OCI-LY1 (cell line): ENCODE measurements around the gene RHOD.
A peak's percentile ranks its signal among the peaks of the same experiment; 100 is the strongest.

Experiments
- H2AFZ ChIP-seq: fragments of 200-600 bp; sonication (generic), shearing (Covaris generic); 2 replicates; pipeline ENCODE4 v1.6.0; 2014; ENCODE audit warnings: antibody characterized with exemption, mild to moderate bottlenecking, low read length
- H3F3A ChIP-seq: fragments of 200-600 bp; sonication (generic), shearing (Covaris generic); 2 replicates; pipeline ENCODE4 v1.6.0; 2014; ENCODE audit warnings: mild to moderate bottlenecking, antibody characterized with exemption, low read length, moderate library complexity; ENCODE audit not compliant: insufficient read depth
- H3K27ac ChIP-seq: fragments of 200-600 bp; sonication (generic); 2 replicates; pipeline ENCODE4 v1.5.1; 2014; ENCODE audit warnings: low read length, mixed run types, mild to moderate bottlenecking, low read depth; ENCODE audit not compliant: poor library complexity, severe bottlenecking
- H3K27me3 ChIP-seq: fragments of 200-600 bp; sonication (generic); 2 replicates; pipeline ENCODE4 v1.6.0; 2014; ENCODE audit warnings: antibody characterized with exemption, mild to moderate bottlenecking, low read length, moderate library complexity; ENCODE audit not compliant: insufficient read depth
- H3K36me3 ChIP-seq: fragments of 200-600 bp; sonication (generic); 2 replicates; pipeline ENCODE4 v1.6.1; 2014; ENCODE audit warnings: mild to moderate bottlenecking, antibody characterized with exemption, low read length, moderate library complexity, mixed read lengths; ENCODE audit not compliant: insufficient read depth
- H3K4me1 ChIP-seq: fragments of 200-600 bp; sonication (generic); 2 replicates; pipeline ENCODE4 v1.5.1; 2014; ENCODE audit warnings: mild to moderate bottlenecking, low read length, moderate library complexity; ENCODE audit not compliant: insufficient read depth, severe bottlenecking
- H3K4me2 ChIP-seq: fragments of 200-600 bp; sonication (generic), shearing (Covaris generic); 2 replicates; pipeline ENCODE4 v1.6.1; 2014; ENCODE audit warnings: low read length
- H3K4me3 ChIP-seq: fragments of 200-600 bp; sonication (generic); 2 replicates; pipeline ENCODE4 v1.5.1; 2014; ENCODE audit warnings: low read length, low read depth, mild to moderate bottlenecking, mixed read lengths; ENCODE audit not compliant: poor library complexity, severe bottlenecking
- H3K79me2 ChIP-seq: fragments of 200-600 bp; shearing (Covaris generic); 2 replicates; pipeline ENCODE4 v1.6.1; 2016; ENCODE audit warnings: mixed run types, low read length, mixed read lengths; ENCODE audit not compliant: insufficient read depth
- H3K9ac ChIP-seq: fragments of 200-600 bp; sonication (generic), shearing (Covaris generic); 2 replicates; pipeline ENCODE4 v1.6.1; 2014; ENCODE audit warnings: mild to moderate bottlenecking, low read length, mixed read lengths
- H3K9me2 ChIP-seq: fragments of 200-600 bp; sonication (generic), shearing (Covaris generic); 2 replicates; pipeline ENCODE4 v1.6.1; 2014; ENCODE audit warnings: low read depth, mild to moderate bottlenecking, low read length, mixed read lengths
- H3K9me3 ChIP-seq: fragments of 200-600 bp; shearing (Covaris generic); 2 replicates; pipeline ENCODE4 v1.6.1; 2014; ENCODE audit warnings: low read length, mixed read lengths
- H4K20me1 ChIP-seq: fragments of 200-600 bp; sonication (generic), shearing (Covaris generic); 2 replicates; pipeline ENCODE4 v1.6.0; 2016; ENCODE audit warnings: mild to moderate bottlenecking, low read length; ENCODE audit not compliant: insufficient read depth
- EZH2 ChIP-seq: fragments of 200-600 bp; sonication (generic), shearing (Covaris generic); IDR thresholded peaks from 2 replicates; pipeline ENCODE4 v1.8.0; 2017; ENCODE audit warnings: borderline replicate concordance, mixed run types, mild to moderate bottlenecking, antibody characterized with exemption, low read length, moderate library complexity, mixed read lengths
- TF ChIP-seq, protein P1 (sequence below): fragments of 200-600 bp; sonication (generic), shearing (Covaris generic); IDR thresholded peaks from 2 replicates; pipeline ENCODE4 v1.5.1; 2017; ENCODE audit warnings: mild to moderate bottlenecking, antibody characterized with exemption, low read length, moderate library complexity, mixed read lengths

RHOD gene

DNA sequence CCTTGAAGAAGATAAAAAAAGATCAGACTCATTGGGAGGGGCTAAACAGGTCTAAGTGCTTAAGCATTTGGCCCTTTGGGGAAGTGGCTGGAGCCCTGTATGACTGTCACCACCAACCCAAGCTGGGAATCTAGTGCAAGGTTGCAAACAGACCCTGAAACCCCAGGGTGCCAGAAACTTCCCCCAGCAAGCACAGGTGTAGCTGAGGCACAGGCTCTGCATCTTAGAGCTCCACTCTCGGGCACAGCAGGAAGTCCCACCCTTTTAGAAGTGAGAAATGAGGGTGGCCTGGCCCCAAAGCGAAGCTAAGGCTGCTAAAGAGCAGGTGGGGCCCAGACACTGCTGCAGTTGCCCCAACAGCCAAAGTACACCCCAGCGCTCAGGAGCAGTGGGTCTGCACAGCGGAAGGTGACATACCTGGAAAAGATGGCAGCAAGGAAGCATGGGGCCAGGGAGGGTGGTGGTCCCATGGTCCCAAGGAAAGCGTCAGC lies 56.6 kb downstream of the RHOD start:
- TF ChIP-seq, protein P1, sequence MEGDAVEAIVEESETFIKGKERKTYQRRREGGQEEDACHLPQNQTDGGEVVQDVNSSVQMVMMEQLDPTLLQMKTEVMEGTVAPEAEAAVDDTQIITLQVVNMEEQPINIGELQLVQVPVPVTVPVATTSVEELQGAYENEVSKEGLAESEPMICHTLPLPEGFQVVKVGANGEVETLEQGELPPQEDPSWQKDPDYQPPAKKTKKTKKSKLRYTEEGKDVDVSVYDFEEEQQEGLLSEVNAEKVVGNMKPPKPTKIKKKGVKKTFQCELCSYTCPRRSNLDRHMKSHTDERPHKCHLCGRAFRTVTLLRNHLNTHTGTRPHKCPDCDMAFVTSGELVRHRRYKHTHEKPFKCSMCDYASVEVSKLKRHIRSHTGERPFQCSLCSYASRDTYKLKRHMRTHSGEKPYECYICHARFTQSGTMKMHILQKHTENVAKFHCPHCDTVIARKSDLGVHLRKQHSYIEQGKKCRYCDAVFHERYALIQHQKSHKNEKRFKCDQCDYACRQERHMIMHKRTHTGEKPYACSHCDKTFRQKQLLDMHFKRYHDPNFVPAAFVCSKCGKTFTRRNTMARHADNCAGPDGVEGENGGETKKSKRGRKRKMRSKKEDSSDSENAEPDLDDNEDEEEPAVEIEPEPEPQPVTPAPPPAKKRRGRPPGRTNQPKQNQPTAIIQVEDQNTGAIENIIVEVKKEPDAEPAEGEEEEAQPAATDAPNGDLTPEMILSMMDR, result no peak
- TF ChIP-seq EZH2, result no peak
- H3F3A ChIP-seq, result no peaks in the 10 kb centered on the region
- no peaks in the 10 kb centered on the region; the same call in 1 of the 2 replicates for H4K20me1 ChIP-seq
- H2AFZ ChIP-seq, result no peak overlapping the region
- H3K27me3 ChIP-seq, result no peaks in the 10 kb centered on the region; the same call in 1 of the 2 replicates
- no peak overlapping the region for H3K9ac ChIP-seq
- H3K79me2 ChIP-seq, result no peaks in the 10 kb centered on the region
- peaks cover 14% of the 10 kb centered on the region for H3K4me1 ChIP-seq
- no peak overlapping the region for H3K27ac ChIP-seq
- H3K36me3 ChIP-seq, result no peaks in the 10 kb centered on the region
- no peaks in the 10 kb centered on the region for H3K9me3 ChIP-seq
- H3K4me3 ChIP-seq, result no peak overlapping the region
- H3K4me2 ChIP-seq, result peak overlapping the region; percentile 30; the same call in 1 of the 2 replicates
- no peaks in the 10 kb centered on the region for H3K9me2 ChIP-seq

- H3K79me2 ChIP-seq, result no peaks in the 10 kb centered on the region
- H3K27me3 ChIP-seq, result no peaks in the 10 kb centered on the region; the same call in 1 of the 2 replicates
- TF ChIP-seq, protein P1, result no peak
- TF ChIP-seq EZH2, result no peak
- no peak overlapping the region for H2AFZ ChIP-seq
- peaks cover 17% of the 10 kb centered on the region for H3K4me1 ChIP-seq
- H3K9me2 ChIP-seq, result no peaks in the 10 kb centered on the region
- H4K20me1 ChIP-seq, result no peaks in the 10 kb centered on the region; the same call in 1 of the 2 replicates
- H3K9me3 ChIP-seq, result no peaks in the 10 kb centered on the region
- no peak overlapping the region for H3K4me3 ChIP-seq
- H3K9ac ChIP-seq, result no peak overlapping the region
- no peak overlapping the region for H3K4me2 ChIP-seq
- no peak overlapping the region for H3K27ac ChIP-seq
- H3K36me3 ChIP-seq, result no peaks in the 10 kb centered on the region
- no peaks in the 10 kb centered on the region for H3F3A ChIP-seq
Measured at GRCh38 chr11:67114275-67114896, 57.7 kb downstream of the RHOD start.

GRCh38 chr11:67116758-67117105 lies 60.1 kb downstream of the RHOD start:
- Histone ChIP-seq H3K27ac (no peak overlapping the region), H3K4me2 (no peak overlapping the region)

DNA sequence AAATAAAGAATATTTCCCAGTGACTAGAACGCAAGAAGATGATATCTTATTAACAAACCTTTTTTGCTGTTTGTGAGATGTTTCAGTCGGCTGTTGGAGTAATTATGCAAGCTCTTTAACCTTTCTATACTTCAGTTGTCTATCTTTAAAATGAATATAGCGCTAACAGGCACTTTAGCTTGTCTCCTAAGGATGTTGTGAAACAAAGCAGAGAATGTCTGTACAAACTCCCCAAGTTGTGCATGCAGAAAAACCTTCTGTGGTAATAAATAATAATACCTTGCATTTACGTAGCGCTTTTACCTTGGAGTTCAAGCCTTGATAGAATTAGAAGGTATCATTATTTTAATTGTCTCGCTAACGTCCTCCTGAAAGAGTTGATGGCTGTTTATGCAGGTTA lies 60.5 kb downstream of the RHOD start:
- no peak overlapping the region for H3K9ac ChIP-seq
- no peak overlapping the region for H3K27ac ChIP-seq
- H2AFZ ChIP-seq, result no peak overlapping the region
- no peaks in the 10 kb centered on the region; the same call in 1 of the 2 replicates for H3K27me3 ChIP-seq
- peaks cover 26% of the 10 kb centered on the region for H3K79me2 ChIP-seq
- no peaks in the 10 kb centered on the region; the same call in 1 of the 2 replicates for H4K20me1 ChIP-seq
- H3K9me3 ChIP-seq, result no peaks in the 10 kb centered on the region
- no peaks in the 10 kb centered on the region for H3K36me3 ChIP-seq
- H3F3A ChIP-seq, result no peaks in the 10 kb centered on the region
- H3K4me1 ChIP-seq, result peaks cover 27% of the 10 kb centered on the region
- no peak for TF ChIP-seq EZH2
- TF ChIP-seq, protein P1, result no peak
- H3K9me2 ChIP-seq, result no peaks in the 10 kb centered on the region
- H3K4me2 ChIP-seq, result peak overlapping the region; percentile 53; the same call in 1 of the 2 replicates
- H3K4me3 ChIP-seq, result no peak overlapping the region

More at GRCh38 chr11:67116758-67117105, 60.1 kb downstream of the RHOD start:
- no peaks in the 10 kb centered on the region for H3K9me2 ChIP-seq
- no peak overlapping the region for H3K4me3 ChIP-seq
- H3K4me1 ChIP-seq, result peaks cover 23% of the 10 kb centered on the region
- no peaks in the 10 kb centered on the region for H3F3A ChIP-seq
- no peaks in the 10 kb centered on the region; the same call in 1 of the 2 replicates for H3K27me3 ChIP-seq
- H3K9ac ChIP-seq, result no peak overlapping the region
- no peak overlapping the region for H2AFZ ChIP-seq
- H3K9me3 ChIP-seq, result no peaks in the 10 kb centered on the region
- no peak for TF ChIP-seq EZH2
- H4K20me1 ChIP-seq, result no peaks in the 10 kb centered on the region; the same call in 1 of the 2 replicates
- H3K79me2 ChIP-seq, result peaks cover 22% of the 10 kb centered on the region
- H3K36me3 ChIP-seq, result no peaks in the 10 kb centered on the region
